HL-60 (cell line): ENCODE measurements around the gene SLC8B1.

Source experiments
- CTCF ChIP-seq: IDR thresholded peaks from one replicate; pipeline ENCODE4 v1.5.1; 2011; ENCODE audit warnings: low read length, control low read depth, inconsistent platforms; ENCODE audit not compliant: insufficient read depth
- GABPA ChIP-seq: IDR thresholded peaks from 2 replicates; pipeline ENCODE4 v1.6.1; 2012; ENCODE audit warnings: low read depth
- POLR2AphosphoS5 ChIP-seq: IDR thresholded peaks from 2 replicates; pipeline ENCODE4 v1.6.1; 2012; ENCODE audit warnings: low read depth
- TF ChIP-seq, protein P1 (sequence below): IDR thresholded peaks from 2 replicates; pipeline ENCODE4 v1.6.1; 2012; ENCODE audit warnings: low read depth; ENCODE audit not compliant: insufficient replicate concordance

GRCh38 chr12:113365639-113366395 is 30.9 kb upstream of the SLC8B1 start:
- no peak for TF ChIP-seq CTCF
- TF ChIP-seq POLR2AphosphoS5, result no peak
- TF ChIP-seq, protein P1, sequence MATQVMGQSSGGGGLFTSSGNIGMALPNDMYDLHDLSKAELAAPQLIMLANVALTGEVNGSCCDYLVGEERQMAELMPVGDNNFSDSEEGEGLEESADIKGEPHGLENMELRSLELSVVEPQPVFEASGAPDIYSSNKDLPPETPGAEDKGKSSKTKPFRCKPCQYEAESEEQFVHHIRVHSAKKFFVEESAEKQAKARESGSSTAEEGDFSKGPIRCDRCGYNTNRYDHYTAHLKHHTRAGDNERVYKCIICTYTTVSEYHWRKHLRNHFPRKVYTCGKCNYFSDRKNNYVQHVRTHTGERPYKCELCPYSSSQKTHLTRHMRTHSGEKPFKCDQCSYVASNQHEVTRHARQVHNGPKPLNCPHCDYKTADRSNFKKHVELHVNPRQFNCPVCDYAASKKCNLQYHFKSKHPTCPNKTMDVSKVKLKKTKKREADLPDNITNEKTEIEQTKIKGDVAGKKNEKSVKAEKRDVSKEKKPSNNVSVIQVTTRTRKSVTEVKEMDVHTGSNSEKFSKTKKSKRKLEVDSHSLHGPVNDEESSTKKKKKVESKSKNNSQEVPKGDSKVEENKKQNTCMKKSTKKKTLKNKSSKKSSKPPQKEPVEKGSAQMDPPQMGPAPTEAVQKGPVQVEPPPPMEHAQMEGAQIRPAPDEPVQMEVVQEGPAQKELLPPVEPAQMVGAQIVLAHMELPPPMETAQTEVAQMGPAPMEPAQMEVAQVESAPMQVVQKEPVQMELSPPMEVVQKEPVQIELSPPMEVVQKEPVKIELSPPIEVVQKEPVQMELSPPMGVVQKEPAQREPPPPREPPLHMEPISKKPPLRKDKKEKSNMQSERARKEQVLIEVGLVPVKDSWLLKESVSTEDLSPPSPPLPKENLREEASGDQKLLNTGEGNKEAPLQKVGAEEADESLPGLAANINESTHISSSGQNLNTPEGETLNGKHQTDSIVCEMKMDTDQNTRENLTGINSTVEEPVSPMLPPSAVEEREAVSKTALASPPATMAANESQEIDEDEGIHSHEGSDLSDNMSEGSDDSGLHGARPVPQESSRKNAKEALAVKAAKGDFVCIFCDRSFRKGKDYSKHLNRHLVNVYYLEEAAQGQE, result no peak
- no peak for TF ChIP-seq GABPA
